ENCODE data around the gene DOCK3.
"Not testable (repeated sequence)": the region's sequence is repeated elsewhere in the genome, so short reads cannot be mapped to it uniquely, and the experiment has no call there.

The DOCK3 gene

DNA sequence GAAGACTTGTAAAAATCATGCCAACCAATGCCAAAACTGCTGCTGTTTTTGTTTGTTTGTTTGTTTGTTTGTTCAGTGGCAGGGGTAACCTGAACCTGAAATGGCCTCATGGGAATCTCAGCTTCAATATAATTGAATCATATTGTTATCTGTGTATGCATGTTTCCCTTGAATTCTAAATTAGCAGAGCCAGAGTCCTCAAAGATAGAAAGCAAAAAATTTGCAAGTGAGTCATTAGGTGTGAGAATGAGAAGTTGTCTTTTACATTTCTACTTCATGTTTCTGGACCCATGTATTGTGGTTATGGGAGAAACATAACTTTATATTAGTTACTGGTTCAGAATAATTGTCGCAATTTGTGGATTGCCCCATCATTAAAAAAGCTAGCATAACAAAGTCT, 249.2 kb downstream of the DOCK3 start:
- ChIA-PET CTCF (interaction anchor here (1.6 kb wide), 1 partner anchor 9 kb away, joined by 3 read pairs; no protein-coding TSS in a partner anchor), POLR2A (no interaction called here)
- no peak for DNase-seq (ENCODE audit: extremely low spot score)
- TF ChIP-seq, protein P1, sequence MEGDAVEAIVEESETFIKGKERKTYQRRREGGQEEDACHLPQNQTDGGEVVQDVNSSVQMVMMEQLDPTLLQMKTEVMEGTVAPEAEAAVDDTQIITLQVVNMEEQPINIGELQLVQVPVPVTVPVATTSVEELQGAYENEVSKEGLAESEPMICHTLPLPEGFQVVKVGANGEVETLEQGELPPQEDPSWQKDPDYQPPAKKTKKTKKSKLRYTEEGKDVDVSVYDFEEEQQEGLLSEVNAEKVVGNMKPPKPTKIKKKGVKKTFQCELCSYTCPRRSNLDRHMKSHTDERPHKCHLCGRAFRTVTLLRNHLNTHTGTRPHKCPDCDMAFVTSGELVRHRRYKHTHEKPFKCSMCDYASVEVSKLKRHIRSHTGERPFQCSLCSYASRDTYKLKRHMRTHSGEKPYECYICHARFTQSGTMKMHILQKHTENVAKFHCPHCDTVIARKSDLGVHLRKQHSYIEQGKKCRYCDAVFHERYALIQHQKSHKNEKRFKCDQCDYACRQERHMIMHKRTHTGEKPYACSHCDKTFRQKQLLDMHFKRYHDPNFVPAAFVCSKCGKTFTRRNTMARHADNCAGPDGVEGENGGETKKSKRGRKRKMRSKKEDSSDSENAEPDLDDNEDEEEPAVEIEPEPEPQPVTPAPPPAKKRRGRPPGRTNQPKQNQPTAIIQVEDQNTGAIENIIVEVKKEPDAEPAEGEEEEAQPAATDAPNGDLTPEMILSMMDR (IDR thresholded peaks at IDR 0.05; ENCODE audit: control extremely low read depth, extremely low read depth, low read depth, missing control alignments), result no peak

DNA sequence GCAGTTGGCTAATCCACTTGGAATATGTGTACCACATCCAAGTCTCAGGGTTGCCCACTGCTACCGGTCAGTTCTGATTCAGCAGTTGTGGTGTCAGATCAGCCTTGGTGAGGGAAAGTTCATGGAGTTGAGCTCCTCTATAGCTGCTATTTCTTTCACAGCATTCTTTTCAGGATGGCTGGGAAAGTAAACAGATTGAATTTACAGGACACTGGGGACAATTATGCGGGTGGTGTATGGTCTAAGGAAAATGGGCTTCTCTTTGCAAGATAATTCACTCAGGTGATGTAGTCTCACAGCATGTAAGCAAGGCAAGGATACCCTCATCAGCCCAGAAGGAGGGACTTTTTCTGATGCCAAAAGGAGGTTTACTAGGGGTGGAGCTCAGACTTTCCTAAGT, 249.9 kb downstream of the DOCK3 start:
- TF ChIP-seq, protein P1 (IDR thresholded peaks at IDR 0.05; ENCODE audit: control extremely low read depth, extremely low read depth, low read depth, missing control alignments), result no peak
- no peak for DNase-seq (ENCODE audit: extremely low spot score)
- POLR2A ChIA-PET, result no interaction called here
- CTCF ChIA-PET, result interaction anchor here (1.6 kb wide), 1 partner anchor 8 kb away, joined by 3 read pairs; no protein-coding TSS in a partner anchor

DNA sequence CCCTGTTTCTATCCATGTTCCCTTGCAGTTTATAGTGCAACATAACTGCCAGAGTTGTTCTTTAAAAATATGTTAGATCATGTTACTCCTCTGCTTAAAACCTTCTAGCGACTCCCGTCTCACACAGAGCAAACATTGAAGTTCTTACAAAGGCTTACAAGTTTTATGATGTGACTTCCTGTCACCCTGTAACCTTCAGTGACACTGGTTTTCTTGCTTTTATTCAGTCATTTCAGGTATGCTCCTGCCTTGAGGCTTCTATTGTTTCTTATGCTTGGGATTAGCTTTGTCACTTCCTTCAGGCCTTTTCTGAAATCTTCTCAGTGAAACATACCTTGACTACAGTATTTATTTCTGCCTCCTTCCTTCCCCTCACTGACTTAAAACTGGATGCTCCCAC, 252.1 kb downstream of the DOCK3 start:
- TF ChIP-seq, protein P1 (IDR thresholded peaks at IDR 0.05; ENCODE audit: control extremely low read depth, extremely low read depth, low read depth, missing control alignments), result no peak
- DNase-seq (ENCODE audit: extremely low spot score), result no peak
- POLR2A ChIA-PET, result no interaction called here
- CTCF ChIA-PET, result no interaction called here

- no peak for DNase-seq (ENCODE audit: extremely low spot score)
- ChIA-PET POLR2A (no interaction called here), CTCF (interaction anchor here (1.1 kb wide), 2 partner anchors 11 to 20 kb away, joined by 3 to 4 read pairs; no protein-coding TSS in a partner anchor)
- TF ChIP-seq, protein P1 (IDR thresholded peaks at IDR 0.05; ENCODE audit: control extremely low read depth, extremely low read depth, low read depth, missing control alignments), result no peak
Measured at GRCh38 chr3:50930371-50931208, 255.9 kb downstream of the DOCK3 start.

DNA sequence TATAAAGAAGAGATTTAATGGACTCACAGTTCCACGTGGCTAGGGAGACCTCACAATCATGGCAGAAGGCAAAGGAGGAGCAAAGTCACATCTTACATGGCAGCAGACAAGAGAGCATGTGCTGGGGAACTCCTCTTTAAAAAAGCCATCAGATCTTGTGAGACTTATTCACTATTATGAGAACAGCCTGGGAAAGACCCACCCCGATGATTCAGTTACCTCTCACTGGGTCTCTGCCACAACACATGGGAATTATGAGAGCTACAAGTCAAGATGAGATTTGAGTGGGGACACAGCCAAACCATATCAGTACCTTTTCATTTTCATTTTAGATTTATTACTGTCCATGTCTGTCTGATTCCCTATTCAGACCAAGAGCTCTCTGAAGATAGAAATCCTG, 258.2 kb downstream of the DOCK3 start:
- POLR2A ChIA-PET; DNase-seq (ENCODE audit: extremely low spot score): not testable (repeated sequence)
- CTCF ChIA-PET, result interaction anchor here (0.7 to 0.9 kb wide), 2 partner anchors 9 to 55 kb away, joined by 3 read pairs; no protein-coding TSS in a partner anchor

DNA sequence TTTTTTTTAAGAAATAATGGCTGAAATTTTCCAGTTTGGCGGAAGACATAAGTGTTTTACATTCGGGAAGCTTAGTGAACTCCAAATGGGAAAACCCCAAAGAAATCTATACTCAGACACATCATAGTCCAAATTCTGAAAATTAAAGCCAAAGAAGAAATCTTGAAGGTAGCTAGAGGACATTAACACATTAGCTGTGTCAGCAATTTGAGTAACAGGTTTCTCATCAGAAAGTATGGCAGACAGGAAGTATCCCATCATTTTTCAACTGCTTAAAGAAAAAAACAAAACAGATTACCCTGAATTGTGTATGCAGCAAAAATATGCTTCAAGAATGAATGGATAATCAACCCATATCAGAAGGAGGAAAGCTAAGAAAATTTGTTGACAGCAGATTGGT, 261.7 kb downstream of the DOCK3 start:
- TF ChIP-seq, protein P1 (IDR thresholded peaks at IDR 0.05; ENCODE audit: control extremely low read depth, extremely low read depth, low read depth, missing control alignments), result no peak
- POLR2A ChIA-PET, result no interaction called here
- CTCF ChIA-PET, result interaction anchor here (0.8 kb wide), 1 partner anchor 9 kb away, joined by 3 read pairs; no protein-coding TSS in a partner anchor
- DNase-seq (ENCODE audit: extremely low spot score), result no peak

GRCh38 chr3:50947419-50947818, 272.7 kb downstream of the DOCK3 start:
- ChIA-PET CTCF (no interaction called here), POLR2A (no interaction called here)
- DNase-seq (ENCODE audit: extremely low spot score), result no peak
- TF ChIP-seq, protein P1 (IDR thresholded peaks at IDR 0.05; ENCODE audit: control extremely low read depth, extremely low read depth, low read depth, missing control alignments), result no peak
